ENCODE results near the gene CCDC92B.

Gene CCDC92B

DNA sequence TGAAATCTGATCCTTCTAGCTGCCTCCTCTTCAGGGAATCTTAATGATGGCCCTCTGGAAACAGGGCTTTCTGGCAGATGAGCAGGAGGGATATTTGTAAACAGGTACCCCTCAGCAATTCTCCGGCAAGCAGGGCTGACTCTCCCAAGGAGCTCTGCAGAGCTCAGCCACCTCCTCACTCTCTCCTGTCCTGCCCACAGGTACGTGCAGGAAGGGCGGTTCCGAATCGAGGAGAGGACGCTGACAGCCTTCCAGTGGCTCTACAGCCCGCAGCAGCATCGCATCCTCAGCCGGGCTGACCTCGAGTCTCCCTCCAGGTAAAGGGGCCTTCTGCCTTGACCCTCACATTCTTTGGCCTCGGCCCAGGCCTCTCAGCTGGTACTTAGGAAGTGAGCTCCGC, 20.7 kb upstream of the CCDC92B start:
- ATAC-seq = no peak
- no peak for TF ChIP-seq ZC3H10 (CRISPR knock-in tag; IDR thresholded peaks at IDR 0.05)
- no peak for TF ChIP-seq ISL1 (CRISPR knock-in tag; IDR thresholded peaks at IDR 0.05)
- TF ChIP-seq, protein P1, sequence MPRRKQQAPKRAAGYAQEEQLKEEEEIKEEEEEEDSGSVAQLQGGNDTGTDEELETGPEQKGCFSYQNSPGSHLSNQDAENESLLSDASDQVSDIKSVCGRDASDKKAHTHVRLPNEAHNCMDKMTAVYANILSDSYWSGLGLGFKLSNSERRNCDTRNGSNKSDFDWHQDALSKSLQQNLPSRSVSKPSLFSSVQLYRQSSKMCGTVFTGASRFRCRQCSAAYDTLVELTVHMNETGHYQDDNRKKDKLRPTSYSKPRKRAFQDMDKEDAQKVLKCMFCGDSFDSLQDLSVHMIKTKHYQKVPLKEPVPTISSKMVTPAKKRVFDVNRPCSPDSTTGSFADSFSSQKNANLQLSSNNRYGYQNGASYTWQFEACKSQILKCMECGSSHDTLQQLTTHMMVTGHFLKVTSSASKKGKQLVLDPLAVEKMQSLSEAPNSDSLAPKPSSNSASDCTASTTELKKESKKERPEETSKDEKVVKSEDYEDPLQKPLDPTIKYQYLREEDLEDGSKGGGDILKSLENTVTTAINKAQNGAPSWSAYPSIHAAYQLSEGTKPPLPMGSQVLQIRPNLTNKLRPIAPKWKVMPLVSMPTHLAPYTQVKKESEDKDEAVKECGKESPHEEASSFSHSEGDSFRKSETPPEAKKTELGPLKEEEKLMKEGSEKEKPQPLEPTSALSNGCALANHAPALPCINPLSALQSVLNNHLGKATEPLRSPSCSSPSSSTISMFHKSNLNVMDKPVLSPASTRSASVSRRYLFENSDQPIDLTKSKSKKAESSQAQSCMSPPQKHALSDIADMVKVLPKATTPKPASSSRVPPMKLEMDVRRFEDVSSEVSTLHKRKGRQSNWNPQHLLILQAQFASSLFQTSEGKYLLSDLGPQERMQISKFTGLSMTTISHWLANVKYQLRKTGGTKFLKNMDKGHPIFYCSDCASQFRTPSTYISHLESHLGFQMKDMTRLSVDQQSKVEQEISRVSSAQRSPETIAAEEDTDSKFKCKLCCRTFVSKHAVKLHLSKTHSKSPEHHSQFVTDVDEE (CRISPR knock-in tag; IDR thresholded peaks at IDR 0.05) = no peak
- no peak for TF ChIP-seq ZNF8 (CRISPR knock-in tag; IDR thresholded peaks at IDR 0.05)
- TF ChIP-seq CSDC2 (CRISPR knock-in tag; IDR thresholded peaks at IDR 0.05) = no peak
- TF ChIP-seq TCF4 (CRISPR knock-in tag; IDR thresholded peaks at IDR 0.05; ENCODE audit: borderline replicate concordance) = no peak
- no peak for TF ChIP-seq SNAI2 (CRISPR knock-in tag; IDR thresholded peaks at IDR 0.05)
- TF ChIP-seq, protein P2, sequence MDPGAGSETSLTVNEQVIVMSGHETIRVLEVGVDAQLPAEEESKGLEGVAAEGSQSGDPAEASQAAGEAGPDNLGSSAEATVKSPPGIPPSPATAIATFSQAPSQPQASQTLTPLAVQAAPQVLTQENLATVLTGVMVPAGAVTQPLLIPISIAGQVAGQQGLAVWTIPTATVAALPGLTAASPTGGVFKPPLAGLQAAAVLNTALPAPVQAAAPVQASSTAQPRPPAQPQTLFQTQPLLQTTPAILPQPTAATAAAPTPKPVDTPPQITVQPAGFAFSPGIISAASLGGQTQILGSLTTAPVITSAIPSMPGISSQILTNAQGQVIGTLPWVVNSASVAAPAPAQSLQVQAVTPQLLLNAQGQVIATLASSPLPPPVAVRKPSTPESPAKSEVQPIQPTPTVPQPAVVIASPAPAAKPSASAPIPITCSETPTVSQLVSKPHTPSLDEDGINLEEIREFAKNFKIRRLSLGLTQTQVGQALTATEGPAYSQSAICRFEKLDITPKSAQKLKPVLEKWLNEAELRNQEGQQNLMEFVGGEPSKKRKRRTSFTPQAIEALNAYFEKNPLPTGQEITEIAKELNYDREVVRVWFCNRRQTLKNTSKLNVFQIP (CRISPR knock-in tag; IDR thresholded peaks at IDR 0.05; ENCODE audit: borderline replicate concordance, low read depth) = no peak
- TF ChIP-seq, protein P3, sequence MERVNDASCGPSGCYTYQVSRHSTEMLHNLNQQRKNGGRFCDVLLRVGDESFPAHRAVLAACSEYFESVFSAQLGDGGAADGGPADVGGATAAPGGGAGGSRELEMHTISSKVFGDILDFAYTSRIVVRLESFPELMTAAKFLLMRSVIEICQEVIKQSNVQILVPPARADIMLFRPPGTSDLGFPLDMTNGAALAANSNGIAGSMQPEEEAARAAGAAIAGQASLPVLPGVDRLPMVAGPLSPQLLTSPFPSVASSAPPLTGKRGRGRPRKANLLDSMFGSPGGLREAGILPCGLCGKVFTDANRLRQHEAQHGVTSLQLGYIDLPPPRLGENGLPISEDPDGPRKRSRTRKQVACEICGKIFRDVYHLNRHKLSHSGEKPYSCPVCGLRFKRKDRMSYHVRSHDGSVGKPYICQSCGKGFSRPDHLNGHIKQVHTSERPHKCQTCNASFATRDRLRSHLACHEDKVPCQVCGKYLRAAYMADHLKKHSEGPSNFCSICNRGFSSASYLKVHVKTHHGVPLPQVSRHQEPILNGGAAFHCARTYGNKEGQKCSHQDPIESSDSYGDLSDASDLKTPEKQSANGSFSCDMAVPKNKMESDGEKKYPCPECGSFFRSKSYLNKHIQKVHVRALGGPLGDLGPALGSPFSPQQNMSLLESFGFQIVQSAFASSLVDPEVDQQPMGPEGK (CRISPR knock-in tag; IDR thresholded peaks at IDR 0.05; ENCODE audit: borderline replicate concordance) = no peak

DNA sequence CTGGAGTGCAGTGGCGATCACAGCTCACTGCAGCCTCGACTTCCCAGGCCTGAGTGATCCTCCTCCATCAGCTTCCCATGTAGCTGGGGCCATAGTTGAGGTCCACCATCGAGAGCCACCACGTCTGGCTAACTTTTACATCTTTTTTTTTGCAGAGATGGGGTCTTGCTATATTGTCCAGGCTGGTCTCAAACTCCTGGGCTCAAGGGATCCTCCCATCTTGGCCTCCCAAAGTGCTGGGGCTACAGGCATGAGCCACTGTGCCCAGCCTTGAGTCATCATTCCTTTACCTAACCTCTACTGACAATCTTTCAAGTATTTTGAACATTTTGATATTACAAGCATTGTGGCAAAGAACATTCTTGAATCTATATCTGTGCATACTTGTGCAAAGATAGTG, 9.4 kb upstream of the CCDC92B start:
- TF ChIP-seq ZFP30 (CRISPR knock-in tag; IDR thresholded peaks at IDR 0.05) (no peak), PPARA (CRISPR knock-in tag; IDR thresholded peaks at IDR 0.05; ENCODE audit: borderline replicate concordance) (no peak), ZC3H10 (CRISPR knock-in tag; IDR thresholded peaks at IDR 0.05) (no peak), ISL1 (CRISPR knock-in tag; IDR thresholded peaks at IDR 0.05) (no peak), SNAI2 (CRISPR knock-in tag; IDR thresholded peaks at IDR 0.05) (no peak), ZNF70 (CRISPR knock-in tag; IDR thresholded peaks at IDR 0.05) (no peak), GLIS3 (CRISPR knock-in tag; IDR thresholded peaks at IDR 0.05) (no peak), TOX (CRISPR knock-in tag; IDR thresholded peaks at IDR 0.05; ENCODE audit: borderline replicate concordance) (no peak), ZNF565 (CRISPR knock-in tag; conservative IDR thresholded peaks at IDR 0.05; ENCODE audit: low read depth) (no peak), CSDC2 (CRISPR knock-in tag; IDR thresholded peaks at IDR 0.05) (no peak), ZFP3 (CRISPR knock-in tag; IDR thresholded peaks at IDR 0.05) (no peak), ARNTL (CRISPR knock-in tag; IDR thresholded peaks at IDR 0.05; ENCODE audit: borderline replicate concordance, low read depth) (no peak), OSR1 (CRISPR knock-in tag; IDR thresholded peaks at IDR 0.05) (no peak)
- TF ChIP-seq, protein P1 (CRISPR knock-in tag; IDR thresholded peaks at IDR 0.05) = no peak
- TF ChIP-seq, protein P3 (CRISPR knock-in tag; IDR thresholded peaks at IDR 0.05; ENCODE audit: borderline replicate concordance) = no peak
- TF ChIP-seq, protein P4, sequence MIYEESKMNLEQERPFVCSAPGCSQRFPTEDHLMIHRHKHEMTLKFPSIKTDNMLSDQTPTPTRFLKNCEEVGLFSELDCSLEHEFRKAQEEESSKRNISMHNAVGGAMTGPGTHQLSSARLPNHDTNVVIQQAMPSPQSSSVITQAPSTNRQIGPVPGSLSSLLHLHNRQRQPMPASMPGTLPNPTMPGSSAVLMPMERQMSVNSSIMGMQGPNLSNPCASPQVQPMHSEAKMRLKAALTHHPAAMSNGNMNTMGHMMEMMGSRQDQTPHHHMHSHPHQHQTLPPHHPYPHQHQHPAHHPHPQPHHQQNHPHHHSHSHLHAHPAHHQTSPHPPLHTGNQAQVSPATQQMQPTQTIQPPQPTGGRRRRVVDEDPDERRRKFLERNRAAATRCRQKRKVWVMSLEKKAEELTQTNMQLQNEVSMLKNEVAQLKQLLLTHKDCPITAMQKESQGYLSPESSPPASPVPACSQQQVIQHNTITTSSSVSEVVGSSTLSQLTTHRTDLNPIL (CRISPR knock-in tag; IDR thresholded peaks at IDR 0.05; ENCODE audit: low read depth) = no peak
- TF ChIP-seq, protein P5, sequence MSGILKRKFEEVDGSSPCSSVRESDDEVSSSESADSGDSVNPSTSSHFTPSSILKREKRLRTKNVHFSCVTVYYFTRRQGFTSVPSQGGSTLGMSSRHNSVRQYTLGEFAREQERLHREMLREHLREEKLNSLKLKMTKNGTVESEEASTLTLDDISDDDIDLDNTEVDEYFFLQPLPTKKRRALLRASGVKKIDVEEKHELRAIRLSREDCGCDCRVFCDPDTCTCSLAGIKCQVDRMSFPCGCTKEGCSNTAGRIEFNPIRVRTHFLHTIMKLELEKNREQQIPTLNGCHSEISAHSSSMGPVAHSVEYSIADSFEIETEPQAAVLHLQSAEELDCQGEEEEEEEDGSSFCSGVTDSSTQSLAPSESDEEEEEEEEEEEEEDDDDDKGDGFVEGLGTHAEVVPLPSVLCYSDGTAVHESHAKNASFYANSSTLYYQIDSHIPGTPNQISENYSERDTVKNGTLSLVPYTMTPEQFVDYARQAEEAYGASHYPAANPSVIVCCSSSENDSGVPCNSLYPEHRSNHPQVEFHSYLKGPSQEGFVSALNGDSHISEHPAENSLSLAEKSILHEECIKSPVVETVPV (CRISPR knock-in tag; IDR thresholded peaks at IDR 0.05) = no peak
- no peak for ATAC-seq

All from SK-N-SH treated with all-trans-retinoic acid at 6 μM for 48 hours (cell line).